Esophagus squamous epithelium (tissue), 4 donors: ENCODE results near the gene ADPRS.

Experiments
- CTCF ChIP-seq, 6 experiments: fragments of 450-650 bp in 4 of 6; fragments of 200-600 bp in 2 of 6; sonication (generic) in 2 of 6; IDR thresholded peaks; one replicate each; pipeline ENCODE4 v1.5.1; 2016 to 2019; ENCODE audit warnings: antibody characterized with exemption in 6 of 6, mild to moderate bottlenecking in 4 of 6, moderate library complexity in 4 of 6
- POLR2A ChIP-seq, 4 donors: fragments of 450-650 bp; IDR thresholded peaks; one replicate each; pipeline ENCODE4 v1.6.1; 2017; ENCODE audit warnings: antibody characterized with exemption in 4 of 4, mild to moderate bottlenecking in 4 of 4, moderate library complexity in 3 of 4

DNA sequence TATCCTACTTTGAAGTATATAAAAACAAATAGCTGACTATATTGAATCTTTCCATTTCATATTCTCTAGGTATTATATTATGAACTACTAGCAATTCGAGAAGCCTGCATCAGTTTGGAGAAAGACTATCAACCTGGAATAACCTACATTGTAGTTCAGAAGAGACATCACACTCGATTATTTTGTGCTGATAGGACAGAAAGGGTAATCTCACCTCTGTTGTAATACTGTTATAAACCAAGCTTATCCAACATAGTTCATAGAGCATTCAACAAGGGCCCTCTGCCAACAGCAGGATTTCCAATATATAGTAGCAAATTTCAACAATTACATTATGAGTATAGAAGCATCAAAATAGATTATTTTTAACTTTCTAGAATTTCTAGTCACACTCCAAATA lies 48.5 kb upstream of the ADPRS start:
- no peak for TF ChIP-seq POLR2A (IDR thresholded peaks at IDR 0.05)
- no peak for TF ChIP-seq CTCF (IDR thresholded peaks at IDR 0.05)
